Caco-2 (cell line): Measurements from ENCODE around the gene CHRDL1. TPM values are rescaled to one million over a fixed set of nuclear protein-coding genes. Genes with fewer than 3 reads are reported as not detected.

Experiments
- BruUV-seq: library from RNA; stranded (reverse); fragments of 400-500 nt; replicated peaks from 2 replicates; lab custom pipeline; 2021; lab: Mats Ljungman, UMichigan
- CTCF ChIA-PET: fragments of 300-600 bp; sonication (Branson Sonifier 250); formaldehyde crosslinking; loops from one replicate; lab custom pipeline; 2022; ENCODE audit warnings: antibody characterized with exemption; lab: Charles Lee
- POLR2A ChIA-PET: fragments of 300-600 bp; sonication (Branson Sonifier 250); formaldehyde crosslinking; loops from one replicate; lab custom pipeline; 2022; ENCODE audit warnings: antibody characterized with exemption; lab: Charles Lee
- DNase-seq, 2 experiments: peaks; one replicate each; pipeline versions ENCODE4 v3.0.0 to v3.0.0-alpha.2; 2020 to 2022
- H3K27me3 ChIP-seq: replicated peaks from 2 replicates; pipeline ENCODE4 v1.6.0; 2011; ENCODE audit warnings: low read length; ENCODE audit not compliant: control insufficient read depth, insufficient read depth
- H3K36me3 ChIP-seq: 2 replicates; pipeline ENCODE4 v1.5.1; 2011; ENCODE audit warnings: low read length; ENCODE audit not compliant: control insufficient read depth, insufficient read depth
- H3K4me1 ChIP-seq: fragments of 250-450 bp; sonication (Bioruptor Pico); 2 replicates; pipeline ENCODE4 v1.5.1; 2020; ENCODE audit warnings: mild to moderate bottlenecking
- H3K4me3 ChIP-seq: 2 replicates; pipeline ENCODE4 v1.5.1; 2011; ENCODE audit warnings: low read depth, mild to moderate bottlenecking, control low read depth, low read length
- H3K9me3 ChIP-seq: fragments of 250-450 bp; sonication (Bioruptor Pico); 2 replicates; pipeline ENCODE4 v1.5.1; 2020; ENCODE audit warnings: mild to moderate bottlenecking, moderate library complexity
- H3K27ac Mint-ChIP-seq: one replicate; pipeline ENCODE4 v1.8.0; 2022; ENCODE audit warnings: mixed read lengths; ENCODE audit not compliant: unreplicated experiment
- H3K27me3 Mint-ChIP-seq: one replicate; pipeline ENCODE4 v1.8.0; 2022; ENCODE audit warnings: mixed read lengths; ENCODE audit not compliant: insufficient read depth, unreplicated experiment
- H3K36me3 Mint-ChIP-seq: one replicate; pipeline ENCODE4 v1.8.0; 2022; ENCODE audit warnings: mild to moderate bottlenecking, mixed read lengths; ENCODE audit not compliant: insufficient read depth, unreplicated experiment
- H3K4me1 Mint-ChIP-seq: one replicate; pipeline ENCODE4 v1.8.0; 2022; ENCODE audit warnings: low read depth, mixed read lengths; ENCODE audit not compliant: unreplicated experiment
- H3K4me3 Mint-ChIP-seq: one replicate; pipeline ENCODE4 v1.8.0; 2022; ENCODE audit warnings: mild to moderate bottlenecking, moderate library complexity, mixed read lengths; ENCODE audit not compliant: unreplicated experiment
- H3K9me3 Mint-ChIP-seq: one replicate; pipeline ENCODE4 v1.8.0; 2022; ENCODE audit warnings: mixed read lengths; ENCODE audit not compliant: unreplicated experiment
- CTCF ChIP-seq, 2 experiments: fragments of 200-600 bp in 1 of 2; IDR thresholded peaks; 1 replicate in 1 of 2; 2 replicates in 1 of 2; pipeline versions ENCODE4 v1.5.1 to v1.8.0; 2011 to 2022; ENCODE audit warnings: antibody characterized with exemption in 1 of 2, control low read depth in 1 of 2, inconsistent platforms in 1 of 2, low read depth in 1 of 2, low read length in 1 of 2, mild to moderate bottlenecking in 1 of 2, moderate library complexity in 1 of 2; ENCODE audit not compliant: insufficient read depth in 1 of 2, severe bottlenecking in 1 of 2, unreplicated experiment in 1 of 2
- intact Hi-C: fragments of 100-400 bp; cut with micrococcal nuclease; formaldehyde crosslinking; loops from one replicate; pipeline ENCODE4 v1.10.0; 2022; ENCODE audit not compliant: unreplicated experiment
- total RNA-seq: library from RNA; stranded (reverse); gene quantifications from 2 replicates; pipeline ENCODE4 v1.2.3, GENCODE V29; 2022

CHRDL1 gene
- total RNA-seq, 1 experiment from 2014 or later, result not detected

GRCh38 chrX:110706446-110706845, 89.2 kb downstream of the CHRDL1 start:
- H3K4me3 Mint-ChIP-seq, result no peak overlapping the region
- ChIA-PET CTCF (no interaction called here), POLR2A (no interaction called here)
- no peaks in the 10 kb centered on the region for H3K36me3 Mint-ChIP-seq
- no peaks in the 10 kb centered on the region for H3K27me3 ChIP-seq
- no peak overlapping the region for H3K4me3 ChIP-seq
- TF ChIP-seq CTCF (IDR thresholded peaks at IDR 0.05; ENCODE audit: insufficient read depth in 1 of 2, low read depth in 1 of 2, low read length in 1 of 2, severe bottlenecking in 1 of 2, unreplicated experiment in 1 of 2), result no peak
- peaks cover 4% of the 10 kb centered on the region for H3K27me3 Mint-ChIP-seq
- H3K9me3 Mint-ChIP-seq, result no peaks in the 10 kb centered on the region
- no peak overlapping the region for H3K27ac Mint-ChIP-seq
- no peaks in the 10 kb centered on the region for H3K4me1 ChIP-seq
- DNase-seq, result no peak
- H3K36me3 ChIP-seq, result no peaks in the 10 kb centered on the region
- no TSS peak for BruUV-seq
- intact Hi-C loops, result no loop called here
- H3K4me1 Mint-ChIP-seq, result no peaks in the 10 kb centered on the region
- H3K9me3 ChIP-seq, result no peaks in the 10 kb centered on the region

- no peaks in the 10 kb centered on the region for H3K9me3 Mint-ChIP-seq
- H3K36me3 ChIP-seq, result no peaks in the 10 kb centered on the region
- no peaks in the 10 kb centered on the region for H3K4me1 ChIP-seq
- H3K4me1 Mint-ChIP-seq, result no peaks in the 10 kb centered on the region
- no peak overlapping the region for H3K4me3 ChIP-seq
- POLR2A ChIA-PET, result no interaction called here
- no TSS peak for BruUV-seq
- H3K4me3 Mint-ChIP-seq, result no peak overlapping the region
- CTCF ChIA-PET, result no interaction called here
- intact Hi-C loops, result no loop called here
- H3K27me3 Mint-ChIP-seq, result no peaks in the 10 kb centered on the region
- DNase-seq, result no peak
- TF ChIP-seq CTCF (IDR thresholded peaks at IDR 0.05; ENCODE audit: insufficient read depth in 1 of 2, low read depth in 1 of 2, low read length in 1 of 2, severe bottlenecking in 1 of 2, unreplicated experiment in 1 of 2), result no peak
- H3K36me3 Mint-ChIP-seq, result no peaks in the 10 kb centered on the region
- no peak overlapping the region for H3K27ac Mint-ChIP-seq
- no peaks in the 10 kb centered on the region for H3K27me3 ChIP-seq
- no peaks in the 10 kb centered on the region for H3K9me3 ChIP-seq
Measured at GRCh38 chrX:110703641-110704040, 92.0 kb downstream of the CHRDL1 start.

GRCh38 chrX:110699109-110699508, 96.5 kb downstream of the CHRDL1 start:
- H3K9me3 ChIP-seq, result no peaks in the 10 kb centered on the region
- Mint-ChIP-seq H3K9me3 (no peaks in the 10 kb centered on the region), H3K36me3 (no peaks in the 10 kb centered on the region), H3K4me1 (no peaks in the 10 kb centered on the region), H3K4me3 (no peak overlapping the region), H3K27me3 (peaks cover 4% of the 10 kb centered on the region), H3K27ac (no peak overlapping the region)
- POLR2A ChIA-PET, result no interaction called here
- no peak for TF ChIP-seq CTCF (IDR thresholded peaks at IDR 0.05; ENCODE audit: insufficient read depth in 1 of 2, low read depth in 1 of 2, low read length in 1 of 2, severe bottlenecking in 1 of 2, unreplicated experiment in 1 of 2)
- H3K27me3 ChIP-seq, result no peaks in the 10 kb centered on the region
- H3K4me3 ChIP-seq, result no peak overlapping the region
- no peak for DNase-seq
- BruUV-seq, result no TSS peak
- no peaks in the 10 kb centered on the region for H3K36me3 ChIP-seq
- CTCF ChIA-PET, result no interaction called here
- no peaks in the 10 kb centered on the region for H3K4me1 ChIP-seq
- intact Hi-C loops, result no loop called here
